CD1c-positive myeloid dendritic cell (primary cell): Measurements from ENCODE around the gene AOAH.
"Not testable (repeated sequence)": the region's sequence is repeated elsewhere in the genome, so short reads cannot be mapped to it uniquely, and the experiment has no call there.

Experiments
- DNase-seq: peaks from one replicate; pipeline ENCODE4 v3.0.0-alpha.2; 2016; ENCODE audit errors: extremely low spot score

The AOAH gene

DNA sequence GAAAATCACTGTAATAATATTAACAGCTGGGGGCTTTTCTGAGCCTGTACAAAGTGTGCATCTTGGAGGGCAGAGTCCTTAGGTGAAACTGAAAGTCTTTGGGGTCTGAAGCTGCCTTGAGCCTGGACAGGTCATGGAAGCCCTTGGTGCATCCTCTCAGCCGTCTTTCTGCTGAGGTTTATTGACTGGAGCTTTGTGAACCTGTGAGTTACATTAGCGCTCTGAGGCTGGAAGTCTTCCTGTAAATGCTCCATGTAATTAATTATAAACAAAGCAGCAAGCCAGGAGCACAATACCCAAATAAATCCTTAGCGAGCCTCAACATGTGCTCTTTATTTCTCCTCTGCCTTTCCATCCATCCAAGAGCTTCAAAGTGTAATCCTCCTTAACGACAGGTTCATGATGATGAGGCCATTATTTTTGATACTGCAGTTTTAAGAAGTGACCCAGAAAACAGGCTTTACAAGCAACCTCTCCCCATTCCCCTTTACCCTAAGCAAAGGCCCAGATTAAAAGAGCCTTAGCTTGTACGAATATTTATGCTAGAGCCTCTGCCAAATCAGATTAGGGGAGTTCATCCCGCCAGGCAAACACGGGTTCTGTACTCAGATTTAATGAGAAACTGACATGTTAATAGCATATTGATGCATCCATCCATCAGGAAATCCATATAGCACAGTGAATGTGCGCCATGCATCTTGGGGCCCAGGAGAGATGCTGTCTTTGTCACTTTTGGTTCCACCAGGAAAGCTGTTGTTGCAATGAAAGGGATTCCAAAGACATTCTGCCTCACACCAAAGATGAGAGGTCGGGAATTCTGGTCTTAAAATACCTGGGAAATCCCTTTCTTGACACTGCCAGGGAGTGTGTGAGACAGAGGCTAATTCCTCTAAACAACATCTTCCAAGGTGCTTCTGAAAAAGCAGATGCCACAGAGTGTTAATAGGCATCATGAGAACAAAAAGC is 216.5 kb downstream of the AOAH start:
- DNase-seq: no peak

DNA sequence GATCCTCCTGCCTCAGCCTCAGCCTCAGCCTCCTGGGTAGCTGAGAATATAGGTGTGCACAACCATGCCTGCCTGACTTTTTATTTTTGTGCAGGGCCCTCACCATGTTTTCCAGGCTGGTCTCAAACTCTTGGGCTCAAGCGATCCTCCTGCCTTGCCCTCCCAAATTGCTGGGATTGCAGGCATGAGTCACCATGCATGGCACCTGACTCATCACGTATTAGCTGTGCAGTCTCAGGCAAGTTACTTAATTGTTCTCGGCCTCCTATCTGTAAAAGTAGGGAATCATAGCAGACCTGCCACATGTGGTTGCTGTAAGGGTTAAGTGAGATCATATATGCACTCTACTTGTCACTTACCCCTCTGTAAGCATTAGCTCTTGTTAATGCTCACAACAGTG is 217.5 kb downstream of the AOAH start:
- DNase-seq: no peak

DNA sequence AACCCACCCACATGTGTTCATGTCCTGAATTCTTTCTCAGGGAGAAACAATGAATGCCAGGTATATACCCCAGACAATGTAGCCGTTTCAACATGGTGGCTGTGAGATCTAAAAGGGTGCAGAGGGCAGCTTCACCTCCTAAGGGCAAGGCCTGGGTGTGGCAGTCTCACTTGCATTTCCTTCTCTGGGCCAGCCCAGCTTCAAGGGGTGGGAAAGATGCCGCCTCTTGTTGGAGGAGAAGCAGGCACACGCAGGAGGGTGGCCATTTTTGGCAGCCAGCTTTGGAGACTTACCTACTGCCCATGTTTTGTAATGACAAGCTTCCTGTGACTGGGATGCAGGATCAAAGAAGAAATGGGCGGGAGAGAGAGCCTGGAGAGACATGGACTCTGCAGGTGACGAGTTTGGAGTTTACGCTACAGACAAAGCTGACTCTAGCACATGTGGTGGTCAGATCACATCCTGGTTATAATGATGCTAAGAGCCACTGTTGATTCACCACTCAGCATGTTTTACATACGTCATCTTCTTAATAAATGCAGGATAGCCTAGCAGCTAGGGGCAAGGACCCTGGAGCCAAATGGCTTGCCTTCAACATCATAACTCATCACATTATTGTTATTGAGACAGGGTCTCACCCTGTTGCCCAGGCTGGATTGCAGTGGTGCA is 218.0 kb downstream of the AOAH start:
- no peak for DNase-seq

DNA sequence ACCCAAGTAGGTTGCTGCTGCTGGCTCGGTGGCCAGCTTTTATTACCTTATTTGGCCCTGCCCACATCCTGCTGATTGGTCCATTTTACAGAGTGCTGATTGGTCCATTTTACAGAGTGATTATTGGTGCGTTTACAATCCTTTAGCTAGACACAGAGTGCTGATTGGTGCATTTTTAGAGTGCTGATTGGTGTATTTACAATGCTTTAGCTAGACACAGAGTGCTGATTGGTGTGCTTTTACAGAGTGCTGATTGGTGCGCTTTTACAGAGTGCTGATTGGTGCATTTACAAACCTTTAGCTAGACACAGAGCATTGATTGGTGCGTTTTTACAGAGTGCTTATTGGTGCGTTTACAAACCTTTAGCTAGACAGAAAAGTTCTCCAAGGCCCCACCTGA is 219.7 kb downstream of the AOAH start:
- DNase-seq: not testable (repeated sequence)

DNA sequence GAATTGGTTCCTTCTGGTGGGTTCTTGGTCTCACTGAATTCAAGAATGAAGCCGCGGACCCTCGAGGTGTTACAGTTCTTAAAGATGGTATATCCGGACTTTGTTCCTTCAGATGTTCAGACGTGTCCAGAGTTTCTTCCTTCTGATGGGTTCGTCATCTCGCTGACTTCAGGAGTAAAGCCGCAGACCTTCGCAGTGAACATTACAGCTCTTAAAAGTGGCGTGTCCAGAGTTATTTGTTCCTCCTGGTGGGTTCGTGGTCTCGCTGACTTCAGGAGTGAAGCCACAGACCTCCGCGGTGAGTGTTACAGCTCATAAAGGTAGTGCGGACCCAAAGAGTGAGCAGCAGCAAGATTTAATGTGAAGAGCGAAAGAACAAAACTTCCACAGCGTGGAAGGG is 220.1 kb downstream of the AOAH start:
- DNase-seq: not testable (repeated sequence)

DNA sequence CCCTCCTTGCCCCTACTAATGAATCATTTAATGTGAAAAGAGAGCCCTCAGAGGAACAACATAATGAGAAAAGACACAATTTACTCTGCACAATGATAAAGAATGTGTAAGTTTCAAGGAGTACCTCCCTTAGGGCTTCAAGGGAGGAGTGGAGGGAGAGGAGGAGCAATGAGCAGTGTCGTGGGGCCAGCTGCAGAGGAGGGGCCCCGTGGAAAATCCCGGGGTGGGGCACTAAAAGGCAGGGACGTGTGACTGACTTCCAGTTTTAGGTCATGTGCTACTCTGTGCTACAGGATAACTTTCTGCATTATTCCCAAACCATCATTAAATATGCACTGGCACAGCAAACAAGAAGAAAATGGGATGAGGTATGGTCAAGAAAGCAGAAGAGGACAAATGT is 226.5 kb downstream of the AOAH start:
- no peak for DNase-seq

DNA sequence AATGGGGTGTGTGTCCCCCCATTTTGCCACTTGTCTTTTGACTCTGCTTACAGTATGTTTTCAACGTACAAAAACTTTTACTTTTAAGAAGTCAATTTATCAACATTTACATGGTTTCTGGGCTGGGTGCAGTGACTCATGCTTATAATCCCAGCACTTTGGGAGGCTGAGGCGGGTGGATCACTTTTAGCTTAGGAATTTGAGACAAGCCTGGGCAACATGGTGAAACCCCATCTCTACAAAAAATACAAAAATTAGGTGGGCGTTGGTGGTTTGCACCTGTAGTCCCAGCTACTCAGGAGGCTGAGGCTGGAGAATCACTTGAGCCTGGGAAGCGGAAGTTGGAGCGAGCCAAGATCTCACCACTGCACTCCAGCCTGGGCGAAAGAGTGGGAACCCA is 227.1 kb downstream of the AOAH start:
- DNase-seq: not testable (repeated sequence)

DNA sequence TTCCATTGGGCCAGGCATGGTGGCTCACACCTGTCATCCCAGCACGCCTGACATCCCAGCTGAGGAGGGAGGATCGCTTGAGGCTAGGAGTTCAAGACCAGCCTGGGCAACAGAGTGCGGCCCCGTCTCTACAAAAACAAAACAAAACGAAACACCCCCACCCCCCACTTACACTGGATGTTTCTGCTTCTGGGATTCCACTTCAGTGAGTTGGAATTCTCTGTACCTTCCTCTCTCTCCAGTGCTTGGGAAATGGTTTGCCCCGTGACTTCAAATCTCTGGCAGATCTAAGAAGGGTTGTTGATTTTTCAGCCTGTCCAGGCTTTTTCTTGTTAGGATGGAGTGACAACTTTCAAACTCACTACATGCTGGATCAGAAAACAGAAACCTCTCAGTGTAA is 227.7 kb downstream of the AOAH start:
- no peak for DNase-seq

DNA sequence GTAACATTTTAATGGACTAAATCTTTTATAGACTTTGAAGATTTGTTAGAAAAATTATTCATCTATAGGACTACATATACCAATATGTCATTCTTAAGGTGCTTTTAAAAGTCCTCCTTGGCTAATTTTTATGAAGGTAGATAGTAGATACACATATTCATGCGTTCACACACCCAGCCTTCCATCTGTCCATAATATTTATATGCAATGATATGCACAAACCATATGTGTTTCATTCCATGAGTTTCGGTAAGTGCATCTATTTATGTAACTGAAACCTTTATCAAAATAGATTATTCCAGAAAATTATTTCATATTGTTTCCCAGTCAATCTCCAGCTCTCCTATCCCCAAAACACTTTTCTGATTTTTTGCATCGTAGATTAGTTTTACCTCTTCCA is 233.0 kb downstream of the AOAH start:
- no peak for DNase-seq

DNA sequence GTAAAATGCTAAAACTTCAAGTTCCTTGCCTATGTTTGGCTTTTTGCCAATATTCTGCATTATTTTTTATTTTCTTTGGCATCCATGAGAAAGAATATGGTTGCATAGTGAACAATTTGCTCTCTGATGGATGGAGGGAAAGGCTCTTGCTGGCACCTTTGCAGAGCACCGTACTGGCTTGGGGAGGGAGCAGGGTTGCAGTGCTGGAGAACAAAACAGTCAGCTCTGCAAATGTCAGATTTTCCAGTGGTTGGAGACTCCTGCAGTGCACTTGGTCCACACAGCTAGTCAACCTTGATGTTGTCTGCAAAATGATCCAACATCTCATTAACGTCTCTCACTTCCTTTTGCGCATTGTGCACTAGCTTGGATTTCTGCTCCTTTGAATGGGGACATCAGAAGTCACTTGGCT is 233.9 kb downstream of the AOAH start:
- no peak for DNase-seq

DNA sequence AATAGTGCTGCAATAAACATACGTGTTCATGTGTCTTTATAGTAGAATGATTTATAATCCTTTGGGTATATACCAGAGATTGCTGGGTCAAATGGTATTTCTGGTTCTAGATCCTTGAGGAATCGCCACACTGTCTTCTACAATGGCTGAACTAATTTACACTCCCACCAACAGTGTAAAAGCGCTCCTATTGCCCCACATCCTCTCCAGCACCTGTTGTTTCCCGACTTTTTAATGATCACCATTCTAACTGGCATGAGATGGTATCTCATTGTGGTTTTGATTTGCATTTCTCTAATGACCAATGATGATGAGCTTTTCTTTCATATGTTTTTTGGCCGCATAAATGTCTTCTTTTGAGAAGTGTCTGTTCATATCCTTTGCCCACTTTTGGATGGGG is 235.6 kb downstream of the AOAH start:
- DNase-seq: not testable (repeated sequence)

DNA sequence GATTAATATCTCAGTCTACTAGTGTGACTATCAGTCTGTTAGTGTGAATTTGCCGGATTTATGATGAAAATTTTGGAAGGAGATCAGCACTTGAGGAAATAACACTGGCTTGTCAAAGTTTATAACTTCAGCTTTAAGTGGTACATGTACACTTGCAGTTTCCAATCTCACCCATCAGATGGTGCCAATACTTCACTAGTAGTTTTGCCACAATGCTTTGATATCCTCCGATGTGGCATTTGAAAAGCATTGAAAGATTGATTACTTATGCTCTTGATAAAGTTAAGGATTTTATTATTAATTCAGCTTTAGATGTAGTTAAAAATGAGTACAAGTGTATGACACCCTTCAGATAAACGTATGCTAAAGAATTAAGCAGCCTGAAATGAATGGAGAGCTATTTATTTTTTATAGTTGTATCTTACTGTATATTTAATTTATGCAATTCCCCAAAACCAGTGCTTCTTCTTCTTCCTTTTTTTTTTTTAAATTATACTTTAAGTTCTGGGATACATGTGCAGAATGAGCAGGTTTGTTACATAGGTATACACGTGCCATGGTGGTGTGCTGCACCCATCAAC is 236.4 kb downstream of the AOAH start:
- DNase-seq: peak; percentile 73

DNA sequence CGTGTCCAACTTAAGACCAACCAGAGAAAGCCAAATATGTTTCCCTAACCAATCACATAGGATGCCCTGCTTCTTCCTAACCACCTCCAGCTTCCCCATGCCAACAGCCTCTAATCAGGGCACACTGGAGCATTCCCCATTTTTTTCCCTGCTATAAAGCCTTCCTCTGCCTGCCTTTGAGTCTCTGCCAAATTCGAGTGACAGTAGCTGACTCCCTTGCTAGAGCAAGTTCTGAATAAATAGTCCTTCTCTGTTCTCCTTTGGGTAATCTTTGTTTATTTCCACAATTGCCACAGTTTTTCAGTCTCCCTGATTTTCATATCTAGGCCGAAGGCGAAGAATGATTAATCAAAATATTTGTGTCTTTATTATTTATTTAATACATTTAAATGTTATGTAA is 238.0 kb downstream of the AOAH start:
- no peak for DNase-seq

DNA sequence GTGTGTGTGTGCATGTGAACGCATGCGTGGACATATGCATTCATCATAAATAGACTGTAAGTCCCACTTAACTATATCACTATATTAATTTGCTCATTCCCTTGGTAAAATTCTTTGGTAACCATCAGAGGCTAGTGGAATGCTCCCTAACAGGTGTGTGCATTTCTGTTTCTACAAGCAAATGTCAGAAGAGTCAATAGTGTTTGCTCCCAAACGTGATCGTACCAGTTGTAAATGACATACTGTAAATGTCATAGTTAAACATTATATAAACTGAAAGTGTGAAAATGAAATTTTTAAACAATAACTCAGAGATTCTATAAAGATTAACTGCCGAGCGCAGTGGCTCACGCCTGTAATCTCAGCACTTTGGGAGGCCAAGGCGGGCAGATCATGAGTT is 240.0 kb downstream of the AOAH start:
- DNase-seq: no peak

DNA sequence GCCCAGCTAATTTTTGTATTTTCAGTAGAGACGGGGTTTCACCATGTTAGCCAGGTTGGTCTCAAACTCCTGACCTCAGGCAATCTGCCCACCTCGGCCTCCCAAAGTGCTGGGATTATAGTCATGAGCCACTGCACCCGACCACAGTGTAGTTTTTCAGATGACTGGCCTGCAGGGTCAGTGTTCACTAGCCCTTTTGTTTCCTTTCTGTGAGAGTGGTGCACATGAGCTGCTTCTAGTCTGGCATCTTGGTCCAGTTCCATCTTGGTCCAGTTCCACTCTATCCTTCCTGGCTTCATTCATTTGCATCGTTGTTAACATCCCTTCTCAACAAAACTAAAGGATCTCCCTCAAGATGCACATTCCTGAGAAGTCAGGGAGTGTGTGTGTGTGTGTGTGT is 240.4 kb downstream of the AOAH start:
- not testable (repeated sequence) for DNase-seq

DNA sequence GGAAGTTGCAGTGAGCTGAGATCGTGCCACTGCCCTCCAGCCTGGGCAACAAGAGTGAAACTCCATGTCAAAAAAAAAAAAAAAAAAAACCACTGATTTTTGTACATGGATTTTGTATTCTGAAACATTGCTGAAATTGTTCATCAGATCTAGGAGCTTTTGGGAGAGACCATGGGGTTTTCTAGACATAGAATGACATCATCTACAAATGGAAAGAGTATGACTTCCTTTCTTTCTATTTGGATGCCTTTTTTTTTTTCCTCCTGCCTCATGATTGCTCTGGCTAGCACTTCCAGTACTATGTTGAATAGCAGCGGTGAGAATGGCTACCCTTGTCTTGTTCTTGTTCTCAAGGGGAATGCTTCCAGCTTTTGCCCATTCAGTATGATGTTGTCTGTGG is 245.5 kb downstream of the AOAH start:
- no peak for DNase-seq

DNA sequence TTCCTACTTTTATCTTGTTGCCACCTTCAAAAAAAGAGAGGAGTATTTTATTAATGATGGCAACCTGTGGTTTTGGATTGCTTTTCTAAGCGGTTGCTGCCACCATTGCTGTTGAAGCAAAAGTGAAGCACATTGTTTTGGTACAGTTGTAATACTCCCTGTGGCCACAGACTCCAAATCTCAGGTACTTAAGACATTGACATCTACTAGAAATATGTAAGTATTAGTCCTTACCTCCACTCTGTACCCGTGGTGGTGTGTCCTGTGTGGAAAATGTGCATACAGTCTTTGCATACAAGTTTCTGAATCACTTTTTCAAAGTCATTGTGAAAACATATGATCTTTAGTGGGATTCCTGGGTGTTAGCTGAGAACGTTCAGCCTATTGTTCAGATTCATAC is 248.9 kb downstream of the AOAH start:
- no peak for DNase-seq

DNA sequence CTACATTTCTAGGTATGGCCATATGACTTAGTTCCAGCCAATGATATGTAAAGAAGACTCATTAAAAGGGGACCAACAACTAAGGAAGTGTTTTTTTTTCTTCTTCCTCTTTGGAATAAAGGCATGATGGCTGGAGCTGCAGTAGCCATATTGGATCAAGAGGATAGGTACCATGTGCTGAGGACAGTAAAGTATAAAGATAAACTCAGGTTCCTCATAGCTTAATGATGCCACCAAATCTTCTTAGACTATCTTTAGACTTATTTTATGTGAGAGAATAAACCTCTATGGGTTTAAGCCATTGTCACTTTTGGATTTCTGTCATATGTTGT is 249.3 kb downstream of the AOAH start:
- DNase-seq: no peak

DNA sequence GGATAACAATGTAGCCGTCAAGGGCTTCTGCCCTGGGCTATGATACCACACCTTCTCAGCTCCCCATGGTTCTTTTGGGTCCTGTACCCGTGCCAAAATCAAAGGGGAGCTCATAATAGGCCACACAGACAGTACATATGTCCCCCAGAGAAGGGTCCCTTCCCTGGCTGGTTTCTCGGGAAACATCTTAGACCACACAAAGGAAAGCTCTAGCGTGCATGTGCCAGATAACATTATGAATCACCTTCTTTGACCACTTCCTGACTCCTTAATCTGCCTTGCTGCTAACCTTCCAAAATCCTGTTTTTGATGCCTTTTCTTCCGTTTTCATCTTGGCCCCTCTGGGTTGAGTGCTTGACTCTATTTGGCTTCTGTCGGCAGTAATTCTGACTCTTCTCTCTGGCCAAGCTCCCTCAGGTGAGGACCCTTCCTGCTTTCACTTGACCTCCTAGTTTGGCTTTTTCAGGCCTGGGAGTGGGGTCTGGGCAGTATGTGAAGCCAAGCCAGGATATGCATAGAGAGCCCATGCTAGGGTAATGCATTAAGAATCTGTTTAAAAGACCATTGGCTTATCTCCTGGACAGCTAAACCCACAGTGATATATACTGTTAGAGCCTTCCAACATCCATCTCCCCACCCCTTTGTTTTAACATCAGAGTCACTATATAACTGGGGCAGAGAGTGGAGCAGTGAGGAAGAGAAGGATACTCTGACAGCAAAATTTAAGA is 249.8 kb downstream of the AOAH start:
- DNase-seq: peak; percentile 8

DNA sequence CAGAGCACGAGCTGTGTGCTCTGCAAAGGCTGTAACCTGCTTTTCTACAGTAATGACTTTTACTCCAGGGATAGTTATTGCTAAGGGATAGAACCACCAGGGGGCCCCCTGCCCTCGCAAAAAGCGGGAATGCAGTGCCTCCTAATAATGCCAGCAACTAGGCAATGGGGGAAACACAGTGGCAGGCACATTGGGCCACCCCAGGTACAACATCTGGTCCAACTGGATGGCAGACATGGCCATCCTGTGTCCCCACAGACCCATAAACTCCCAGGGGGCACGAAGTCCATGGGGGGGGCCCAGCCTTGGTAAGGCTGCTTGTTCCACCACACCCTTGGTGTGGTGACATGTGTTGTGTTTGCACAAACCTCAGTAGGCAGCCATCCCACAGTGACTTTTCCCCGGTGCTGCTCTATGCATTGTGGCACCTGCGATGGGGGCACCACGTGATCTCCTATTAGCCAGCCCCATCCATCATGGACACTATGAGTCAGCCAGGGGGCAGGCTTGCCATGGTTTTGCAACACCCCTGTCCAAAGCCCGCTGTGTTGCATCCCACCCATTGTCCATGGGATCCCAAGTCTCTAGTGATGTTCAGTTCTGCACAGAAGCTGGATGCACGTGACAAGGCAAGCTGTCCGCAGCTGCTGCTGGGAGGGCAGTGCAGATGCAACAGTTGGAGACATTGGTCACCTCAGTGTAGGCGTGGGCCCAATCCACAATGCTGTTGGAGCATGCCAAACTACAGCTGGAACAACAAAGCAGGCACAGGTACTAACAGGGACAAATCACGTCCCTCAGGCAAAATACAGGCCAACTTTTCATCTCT is 250.6 kb downstream of the AOAH start:
- DNase-seq: peak; percentile 11

DNA sequence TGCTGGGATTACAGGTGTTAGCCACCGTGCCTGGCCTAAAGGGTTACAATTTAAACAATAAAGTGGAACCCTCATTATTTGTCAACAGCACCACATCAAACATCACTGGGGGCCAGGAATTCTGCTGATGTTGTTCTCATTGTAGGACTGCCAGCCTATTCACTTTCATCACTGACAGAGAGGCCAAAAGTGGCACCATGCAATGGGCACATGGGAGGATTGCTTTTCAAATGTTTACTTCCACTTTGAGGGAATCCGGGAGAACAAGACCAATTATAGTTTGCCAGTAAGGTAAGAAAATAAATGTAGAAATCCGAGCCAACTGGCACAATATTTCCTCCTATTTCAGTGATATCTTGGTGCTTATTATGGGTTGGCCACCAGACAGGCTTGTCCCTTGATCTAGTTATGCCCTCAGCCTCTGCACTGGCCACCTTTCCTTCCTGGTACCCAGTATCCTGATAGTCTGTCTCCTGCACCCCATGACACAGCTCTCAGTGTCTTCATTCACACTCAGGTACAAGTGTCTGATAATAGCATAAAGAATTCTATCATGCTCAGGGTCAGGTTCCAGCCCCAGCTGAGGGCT is 252.1 kb downstream of the AOAH start:
- DNase-seq: no peak
